GM23248 (cell line): ENCODE results near the gene CCDC102B. TPM values are rescaled to one million over a fixed set of nuclear protein-coding genes. Genes with fewer than 3 reads are reported as not detected.
"Not testable (repeated sequence)": the region's sequence is repeated elsewhere in the genome, so short reads cannot be mapped to it uniquely, and the experiment has no call there.

Source experiments
- DNase-seq: peaks from one replicate; pipeline ENCODE4 v3.0.0-alpha.2; 2015
- H2AFZ ChIP-seq: fragments of 200-600 bp; sonication (generic); 2 replicates; pipeline ENCODE4 v1.6.1; 2016; ENCODE audit warnings: antibody characterized with exemption
- H3F3A ChIP-seq: fragments of 200-600 bp; sonication (generic); 2 replicates; pipeline ENCODE4 v1.6.1; 2016; ENCODE audit warnings: mild to moderate bottlenecking, antibody characterized with exemption, mixed run types; ENCODE audit not compliant: insufficient read depth
- H3K27ac ChIP-seq: fragments of 200-600 bp; sonication (generic); 2 replicates; pipeline ENCODE4 v1.5.1; 2016; ENCODE audit warnings: mild to moderate bottlenecking
- H3K27me3 ChIP-seq: fragments of 200-600 bp; sonication (generic); replicated peaks from 2 replicates; pipeline ENCODE4 v1.6.1; 2016; ENCODE audit warnings: mild to moderate bottlenecking; ENCODE audit not compliant: insufficient read depth
- H3K36me3 ChIP-seq: fragments of 200-600 bp; sonication (generic); 2 replicates; pipeline ENCODE4 v1.6.1; 2016; ENCODE audit warnings: low read depth, mild to moderate bottlenecking
- H3K4me1 ChIP-seq: fragments of 200-600 bp; sonication (generic); 2 replicates; pipeline ENCODE4 v1.6.1; 2016; ENCODE audit warnings: mild to moderate bottlenecking; ENCODE audit not compliant: insufficient read depth
- H3K4me2 ChIP-seq: fragments of 200-600 bp; sonication (generic); one replicate; pipeline ENCODE4 v1.6.1; 2016; ENCODE audit warnings: mild to moderate bottlenecking; ENCODE audit not compliant: unreplicated experiment
- H3K4me3 ChIP-seq: fragments of 200-600 bp; sonication (generic); 2 replicates; pipeline ENCODE4 v1.5.1; 2016; ENCODE audit warnings: mild to moderate bottlenecking
- H3K79me2 ChIP-seq: fragments of 200-600 bp; sonication (generic); 2 replicates; pipeline ENCODE4 v1.6.1; 2016; ENCODE audit warnings: mild to moderate bottlenecking; ENCODE audit not compliant: insufficient read depth
- H3K9ac ChIP-seq: fragments of 200-600 bp; sonication (generic); 2 replicates; pipeline ENCODE4 v1.6.1; 2016; ENCODE audit warnings: mild to moderate bottlenecking
- H3K9me2 ChIP-seq: fragments of 200-600 bp; sonication (generic); 2 replicates; pipeline ENCODE4 v1.6.1; 2016; ENCODE audit warnings: mixed run types, mild to moderate bottlenecking, moderate library complexity; ENCODE audit not compliant: insufficient read depth
- H3K9me3 ChIP-seq: fragments of 200-600 bp; sonication (generic); one replicate; pipeline ENCODE4 v1.6.1; 2017; ENCODE audit warnings: low read depth
- H4K20me1 ChIP-seq: fragments of 200-600 bp; sonication (generic); 2 replicates; pipeline ENCODE4 v1.6.0; 2016; ENCODE audit not compliant: insufficient read depth
- EZH2 ChIP-seq: fragments of 200-600 bp; sonication (generic); IDR thresholded peaks from 2 replicates; pipeline ENCODE4 v1.6.1; 2018; ENCODE audit warnings: antibody characterized with exemption, mild to moderate bottlenecking; ENCODE audit not compliant: insufficient read depth, poor library complexity, severe bottlenecking
- EZH2phosphoT487 ChIP-seq: fragments of 200-600 bp; sonication (generic); IDR thresholded peaks from 2 replicates; pipeline ENCODE4 v1.6.1; 2018; ENCODE audit warnings: antibody characterized with exemption, moderate library complexity, mild to moderate bottlenecking, low read depth; ENCODE audit not compliant: insufficient read depth
- WGBS, 2 experiments: methylation state at CpG; one replicate each; pipeline ENCODE4 v1.1.6; 2015 to 2017; ENCODE audit warnings: low lambda C conversion rate in 2 of 2, low coverage in 1 of 2; ENCODE audit errors: missing lambda C conversion rate in 2 of 2; 5-methylcytosine and 5-hydroxymethylcytosine counted together
- in situ Hi-C: fragments of 300-500 bp; cut with MboI; formaldehyde crosslinking; loops from 2 replicates; pipeline ENCODE4 v1.15.0; 2020
- polyA plus RNA-seq: library from polyadenylated mRNA; unstranded; fragments of >200 nt; fragmentation: Nextera tagmentation; extraction: Ambion mirVana; gene quantifications from 2 replicates; pipeline ENCODE4 v1.2.1, GENCODE V29; 2016
- total RNA-seq: library from RNA; depleted of rRNA; stranded (reverse); fragments of >200 nt; shearing (Covaris generic); gene quantifications from 2 replicates; pipeline ENCODE4 v1.2.3, GENCODE V29; 2014

Gene CCDC102B
- total and polyA plus RNA-seq, 2 experiments from 2014 or later: 1.7 to 3.2 TPM

GRCh38 chr18:68995675-68996074 is 197.8 kb downstream of the CCDC102B start:
- no peaks in the 10 kb centered on the region for H3K79me2 ChIP-seq
- H3K4me2 ChIP-seq: no peak overlapping the region
- H3K9me3 ChIP-seq: no peaks in the 10 kb centered on the region
- no peaks in the 10 kb centered on the region for H3F3A ChIP-seq
- in situ Hi-C loops: no loop called here
- no peak overlapping the region for H3K9ac ChIP-seq
- 44 to 70% methylated on average over 3 to 4 of the region's 4 CpGs for WGBS, 2 experiments
- H4K20me1 ChIP-seq: no peaks in the 10 kb centered on the region
- no peak overlapping the region for H3K4me3 ChIP-seq
- TF ChIP-seq EZH2phosphoT487: no peak
- no peak for TF ChIP-seq EZH2
- H3K27ac ChIP-seq: no peak overlapping the region
- H3K4me1 ChIP-seq: peaks cover 7% of the 10 kb centered on the region
- DNase-seq: no peak
- H2AFZ ChIP-seq: no peak overlapping the region
- H3K9me2 ChIP-seq: no peaks in the 10 kb centered on the region
- H3K36me3 ChIP-seq: no peaks in the 10 kb centered on the region
- H3K27me3 ChIP-seq: no peaks in the 10 kb centered on the region

GRCh38 chr18:68997845-68998244 is 200.0 kb downstream of the CCDC102B start:
- Histone ChIP-seq H3K4me2 (no peak overlapping the region), H3K79me2 (no peaks in the 10 kb centered on the region), H2AFZ (no peak overlapping the region), H3F3A (no peaks in the 10 kb centered on the region), H4K20me1 (no peaks in the 10 kb centered on the region), H3K4me1 (no peaks in the 10 kb centered on the region), H3K4me3 (no peak overlapping the region), H3K9me3 (no peaks in the 10 kb centered on the region), H3K9ac (no peak overlapping the region), H3K9me2 (no peaks in the 10 kb centered on the region), H3K27ac (no peak overlapping the region), H3K36me3 (no peaks in the 10 kb centered on the region), H3K27me3 (no peaks in the 10 kb centered on the region)
- 37 to 50% methylated on average over 3 of the region's 3 CpGs for WGBS, 2 experiments
- no peak for DNase-seq
- TF ChIP-seq EZH2 (no peak), EZH2phosphoT487 (no peak)
- in situ Hi-C loops: no loop called here

GRCh38 chr18:69000366-69000765 is 202.5 kb downstream of the CCDC102B start:
- no peaks in the 10 kb centered on the region for H3K4me1 ChIP-seq
- H3F3A ChIP-seq: no peaks in the 10 kb centered on the region
- no peaks in the 10 kb centered on the region for H3K79me2 ChIP-seq
- WGBS, 2 experiments: 70 to 79% methylated on average over 1 of the region's 1 CpG
- no peaks in the 10 kb centered on the region for H3K27me3 ChIP-seq
- in situ Hi-C loops: no loop called here
- peak; percentile 24 for DNase-seq
- H3K4me3 ChIP-seq: no peak overlapping the region
- H3K4me2 ChIP-seq: no peak overlapping the region
- no peaks in the 10 kb centered on the region for H3K9me2 ChIP-seq
- no peaks in the 10 kb centered on the region for H4K20me1 ChIP-seq
- TF ChIP-seq EZH2phosphoT487 (no peak), EZH2 (no peak)
- no peaks in the 10 kb centered on the region for H3K36me3 ChIP-seq
- no peak overlapping the region for H2AFZ ChIP-seq
- no peak overlapping the region for H3K27ac ChIP-seq
- H3K9ac ChIP-seq: no peak overlapping the region
- no peaks in the 10 kb centered on the region for H3K9me3 ChIP-seq

- 89 to 94% methylated on average over 6 of the region's 6 CpGs for WGBS, 2 experiments
- H4K20me1 ChIP-seq: no peaks in the 10 kb centered on the region
- H3K4me2 ChIP-seq: no peak overlapping the region
- no peak for TF ChIP-seq EZH2
- TF ChIP-seq EZH2phosphoT487: no peak
- H3K9me2 ChIP-seq: no peaks in the 10 kb centered on the region
- H3F3A ChIP-seq: no peaks in the 10 kb centered on the region
- H3K4me1 ChIP-seq: no peaks in the 10 kb centered on the region
- H3K79me2 ChIP-seq: no peaks in the 10 kb centered on the region
- no peak overlapping the region for H3K4me3 ChIP-seq
- no peak for DNase-seq
- in situ Hi-C loops: no loop called here
- no peaks in the 10 kb centered on the region for H3K9me3 ChIP-seq
- H3K9ac ChIP-seq: no peak overlapping the region
- no peaks in the 10 kb centered on the region for H3K27me3 ChIP-seq
- H3K36me3 ChIP-seq: no peaks in the 10 kb centered on the region
- H3K27ac ChIP-seq: no peak overlapping the region
- H2AFZ ChIP-seq: no peak overlapping the region
Measured at GRCh38 chr18:69002233-69002632, 204.4 kb downstream of the CCDC102B start.

GRCh38 chr18:69006212-69006611 is 208.3 kb downstream of the CCDC102B start:
- H4K20me1 ChIP-seq, H3K79me2 ChIP-seq, H3K9me2 ChIP-seq, H3K9ac ChIP-seq, H3F3A ChIP-seq, H3K9me3 ChIP-seq, H3K4me1 ChIP-seq, H2AFZ ChIP-seq, H3K4me3 ChIP-seq, H3K36me3 ChIP-seq, in situ Hi-C loops, H3K27me3 ChIP-seq, DNase-seq, H3K4me2 ChIP-seq, H3K27ac ChIP-seq: not testable (repeated sequence)
- 95 to 96% methylated on average over 4 of the region's 4 CpGs for WGBS, 2 experiments
